Measurements from ENCODE around the gene CFL2.
A peak's percentile ranks its signal among the peaks of the same experiment; 100 is the strongest.

CFL2 gene

DNA sequence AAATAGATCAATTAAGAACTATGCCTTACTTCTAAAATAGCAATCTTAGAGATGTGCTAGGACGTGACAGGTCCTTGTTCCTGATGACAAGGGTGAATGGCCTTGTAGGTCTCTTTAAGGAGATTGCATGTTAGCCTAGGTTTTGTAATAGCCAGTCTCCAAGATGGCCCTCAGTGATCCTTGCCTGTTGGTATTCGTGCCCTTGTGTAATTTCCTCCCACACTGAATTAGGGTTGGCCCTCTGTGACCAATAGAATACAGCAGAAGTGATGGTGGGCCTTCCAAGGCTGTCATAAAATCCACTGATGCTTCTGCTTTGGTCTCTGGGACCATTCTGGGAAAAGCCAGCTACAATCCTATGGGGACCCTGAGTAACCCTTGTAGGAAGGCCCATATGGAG, 46.3 kb downstream of the CFL2 start:
- DNase-seq, result no peak

DNA sequence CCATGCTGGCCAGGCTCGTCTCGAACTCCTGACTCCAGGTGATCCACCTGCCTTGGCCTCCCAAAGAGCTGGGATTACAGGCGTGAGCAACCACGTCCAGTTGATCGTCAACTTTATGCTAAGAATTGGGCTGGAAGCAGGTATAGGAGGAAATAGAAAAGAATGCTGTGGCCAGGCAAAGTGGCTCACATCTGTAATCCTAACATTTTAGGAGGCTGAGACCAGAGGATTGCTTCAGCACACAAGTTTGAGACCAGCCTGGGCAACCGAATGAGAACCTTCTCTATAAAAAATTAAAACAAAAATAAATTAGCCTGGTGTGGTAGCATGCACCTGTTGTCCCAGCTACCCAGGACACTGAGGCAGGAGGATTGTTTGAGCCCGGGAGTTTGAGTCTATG, 47.4 kb downstream of the CFL2 start:
- DNase-seq, result no peak

DNA sequence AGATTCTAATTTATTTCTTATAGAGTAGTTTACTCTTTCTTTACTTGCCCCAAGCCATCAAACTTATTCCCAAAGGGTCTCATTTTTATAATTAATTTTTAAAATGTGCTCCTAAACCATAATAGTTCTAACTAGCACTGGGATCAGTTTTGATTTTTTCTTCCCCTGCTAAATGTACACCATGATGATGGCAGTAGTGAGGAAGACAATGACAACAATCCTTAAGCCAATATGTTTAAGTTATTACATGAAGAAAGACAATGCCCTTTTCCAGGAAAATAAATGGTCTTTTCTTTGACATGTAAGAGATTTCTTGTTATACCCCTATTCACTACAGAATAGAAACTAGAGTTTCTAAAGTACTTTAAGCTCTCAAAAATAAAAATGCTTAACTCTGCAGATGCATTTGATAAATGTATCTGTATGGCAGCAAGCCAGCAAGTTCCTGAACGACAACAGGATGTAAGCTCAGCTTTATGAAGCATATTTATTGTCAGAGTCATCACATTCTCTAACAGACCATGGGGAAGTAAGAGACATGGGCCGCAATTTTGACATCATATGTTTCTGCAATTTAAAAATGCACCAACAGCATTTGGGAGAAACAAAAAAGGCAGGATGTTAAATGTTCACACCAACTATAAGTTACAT, 48.5 kb downstream of the CFL2 start:
- peak; percentile 64 for DNase-seq

- DNase-seq, result no peak
Observed at GRCh38 chr14:34662561-34663088, 51.8 kb downstream of the CFL2 start.

- DNase-seq, result no peak
Observed at GRCh38 chr14:34660796-34661195, 53.6 kb downstream of the CFL2 start.

Measured in kidney glomerular epithelial cell (primary cell).